ENCODE results near the gene UGT1A4.
A peak's percentile ranks its signal among the peaks of the same experiment; 100 is the strongest.

GRCh38 chr2:233807215-233807865, 88.8 kb downstream of the UGT1A4 start:
- TF ChIP-seq, protein P1, sequence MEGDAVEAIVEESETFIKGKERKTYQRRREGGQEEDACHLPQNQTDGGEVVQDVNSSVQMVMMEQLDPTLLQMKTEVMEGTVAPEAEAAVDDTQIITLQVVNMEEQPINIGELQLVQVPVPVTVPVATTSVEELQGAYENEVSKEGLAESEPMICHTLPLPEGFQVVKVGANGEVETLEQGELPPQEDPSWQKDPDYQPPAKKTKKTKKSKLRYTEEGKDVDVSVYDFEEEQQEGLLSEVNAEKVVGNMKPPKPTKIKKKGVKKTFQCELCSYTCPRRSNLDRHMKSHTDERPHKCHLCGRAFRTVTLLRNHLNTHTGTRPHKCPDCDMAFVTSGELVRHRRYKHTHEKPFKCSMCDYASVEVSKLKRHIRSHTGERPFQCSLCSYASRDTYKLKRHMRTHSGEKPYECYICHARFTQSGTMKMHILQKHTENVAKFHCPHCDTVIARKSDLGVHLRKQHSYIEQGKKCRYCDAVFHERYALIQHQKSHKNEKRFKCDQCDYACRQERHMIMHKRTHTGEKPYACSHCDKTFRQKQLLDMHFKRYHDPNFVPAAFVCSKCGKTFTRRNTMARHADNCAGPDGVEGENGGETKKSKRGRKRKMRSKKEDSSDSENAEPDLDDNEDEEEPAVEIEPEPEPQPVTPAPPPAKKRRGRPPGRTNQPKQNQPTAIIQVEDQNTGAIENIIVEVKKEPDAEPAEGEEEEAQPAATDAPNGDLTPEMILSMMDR (IDR thresholded peaks at IDR 0.05 in 2 of 3, conservative IDR thresholded peaks at IDR 0.05 in 1 of 3; ENCODE audit: borderline replicate concordance in 1 of 3, insufficient read depth in 1 of 3, low read depth in 2 of 3, low read length in 2 of 3) = peak in 2 of 3 experiments; percentile 24 to 30; a peak in 3 of 6 replicates
- TF ChIP-seq SP1 (IDR thresholded peaks at IDR 0.05; ENCODE audit: low read depth) = no peak

Measured in HCT116 (cell line).